ENCODE data around the gene STRN3.

- TF ChIP-seq, protein P1, sequence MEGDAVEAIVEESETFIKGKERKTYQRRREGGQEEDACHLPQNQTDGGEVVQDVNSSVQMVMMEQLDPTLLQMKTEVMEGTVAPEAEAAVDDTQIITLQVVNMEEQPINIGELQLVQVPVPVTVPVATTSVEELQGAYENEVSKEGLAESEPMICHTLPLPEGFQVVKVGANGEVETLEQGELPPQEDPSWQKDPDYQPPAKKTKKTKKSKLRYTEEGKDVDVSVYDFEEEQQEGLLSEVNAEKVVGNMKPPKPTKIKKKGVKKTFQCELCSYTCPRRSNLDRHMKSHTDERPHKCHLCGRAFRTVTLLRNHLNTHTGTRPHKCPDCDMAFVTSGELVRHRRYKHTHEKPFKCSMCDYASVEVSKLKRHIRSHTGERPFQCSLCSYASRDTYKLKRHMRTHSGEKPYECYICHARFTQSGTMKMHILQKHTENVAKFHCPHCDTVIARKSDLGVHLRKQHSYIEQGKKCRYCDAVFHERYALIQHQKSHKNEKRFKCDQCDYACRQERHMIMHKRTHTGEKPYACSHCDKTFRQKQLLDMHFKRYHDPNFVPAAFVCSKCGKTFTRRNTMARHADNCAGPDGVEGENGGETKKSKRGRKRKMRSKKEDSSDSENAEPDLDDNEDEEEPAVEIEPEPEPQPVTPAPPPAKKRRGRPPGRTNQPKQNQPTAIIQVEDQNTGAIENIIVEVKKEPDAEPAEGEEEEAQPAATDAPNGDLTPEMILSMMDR (conservative IDR thresholded peaks at IDR 0.05; ENCODE audit: low read length) = no peak
- no peak for TF ChIP-seq EZH2phosphoT487 (IDR thresholded peaks at IDR 0.05; ENCODE audit: borderline replicate concordance, low read depth, low read length)
Observed at GRCh38 chr14:30928462-30928861, 97.7 kb downstream of the STRN3 start.

Data from OCI-LY7 (cell line).